HEK293 (cell line): ENCODE measurements around the gene PDZD4.

ENCODE experiments used
- CTCF ChIA-PET: fragments of 350-600 bp; formaldehyde crosslinking; extraction: SDS; loops from one replicate; lab custom pipeline; 2021; ENCODE audit warnings: antibody characterized with exemption; lab: Yijun Ruan, JAX
- POLR2A ChIA-PET: fragments of 300-600 bp; formaldehyde crosslinking; extraction: SDS; loops from one replicate; lab custom pipeline; 2020; ENCODE audit warnings: antibody characterized with exemption, inconsistent platforms; lab: Yijun Ruan, JAX
- H3K27ac ChIP-seq: fragments of 200-500 bp; sonication (Bioruptor generic); 2 replicates; pipeline ENCODE4 v1.5.1; 2014; ENCODE audit warnings: low read depth, low read length, control low read depth, inconsistent platforms; ENCODE audit errors: extremely low read depth
- H3K36me3 ChIP-seq, 2 experiments: fragments of 200-500 bp in 1 of 2; sonication (Bioruptor generic) in 1 of 2; 1 replicate in 1 of 2; 2 replicates in 1 of 2; pipeline ENCODE4 v1.5.1; 2014 to 2017; ENCODE audit warnings: inconsistent platforms in 2 of 2, low read length in 2 of 2; ENCODE audit not compliant: control insufficient read depth in 2 of 2, insufficient read depth in 1 of 2
- H3K4me1 ChIP-seq: fragments of 200-500 bp; sonication (Bioruptor generic); 2 replicates; pipeline ENCODE4 v1.5.1; 2014; ENCODE audit warnings: mild to moderate bottlenecking, low read length, inconsistent platforms; ENCODE audit not compliant: control insufficient read depth, insufficient read depth
- H3K4me3 ChIP-seq: 2 replicates; pipeline ENCODE4 v1.5.1; 2011; ENCODE audit warnings: low read depth, mild to moderate bottlenecking, control low read depth, low read length, moderate library complexity
- H3K9me3 ChIP-seq: fragments of 200-500 bp; sonication (Bioruptor generic); 2 replicates; pipeline ENCODE4 v1.5.1; 2014; ENCODE audit warnings: low read depth, low read length, inconsistent platforms; ENCODE audit not compliant: control insufficient read depth, insufficient read depth
- EGR2 ChIP-seq: fragments of 450-650 bp; formaldehyde crosslinking; IDR thresholded peaks from 2 replicates; pipeline ENCODE4 v1.5.1; 2016; ENCODE audit warnings: low read depth, missing biosample characterization, missing genetic modification characterization
- FEZF1 ChIP-seq: fragments of 450-650 bp; formaldehyde crosslinking; IDR thresholded peaks from 2 replicates; pipeline ENCODE4 v1.5.1; 2016; ENCODE audit warnings: missing biosample characterization, missing genetic modification characterization
- HIC1 ChIP-seq: fragments of 450-650 bp; formaldehyde crosslinking; IDR thresholded peaks from 2 replicates; pipeline ENCODE4 v1.5.1; 2016; ENCODE audit warnings: missing biosample characterization, missing genetic modification characterization
- HOXA7 ChIP-seq: sonication (generic); formaldehyde crosslinking; IDR thresholded peaks from 2 replicates; pipeline ENCODE4 v1.8.1; 2022; ENCODE audit warnings: missing genetic modification reagents, borderline replicate concordance
- HOXD13 ChIP-seq: sonication (generic); formaldehyde crosslinking; IDR thresholded peaks from 2 replicates; pipeline ENCODE4 v1.8.0; 2022; ENCODE audit warnings: missing genetic modification reagents, borderline replicate concordance
- REPIN1 ChIP-seq: fragments of 450-650 bp; formaldehyde crosslinking; IDR thresholded peaks from 2 replicates; pipeline ENCODE4 v1.5.1; 2017; ENCODE audit warnings: missing biosample characterization, missing genetic modification characterization, low read depth
- TSHZ1 ChIP-seq: fragments of 450-650 bp; formaldehyde crosslinking; IDR thresholded peaks from 2 replicates; pipeline ENCODE4 v1.5.1; 2016; ENCODE audit warnings: missing biosample characterization, missing genetic modification characterization, borderline replicate concordance
- ZBTB48 ChIP-seq: fragments of 450-650 bp; formaldehyde crosslinking; IDR thresholded peaks from 2 replicates; pipeline ENCODE4 v1.5.1; 2016; ENCODE audit warnings: missing biosample characterization, missing genetic modification characterization
- ZBTB8A ChIP-seq: fragments of 450-650 bp; formaldehyde crosslinking; IDR thresholded peaks from 2 replicates; pipeline ENCODE4 v1.5.1; 2016; ENCODE audit warnings: missing biosample characterization, missing genetic modification characterization
- ZFHX2 ChIP-seq: fragments of 450-650 bp; formaldehyde crosslinking; conservative IDR thresholded peaks from 2 replicates; pipeline ENCODE4 v1.5.1; 2016; ENCODE audit warnings: missing biosample characterization, missing genetic modification characterization
- ZFP41 ChIP-seq: fragments of 450-650 bp; formaldehyde crosslinking; IDR thresholded peaks from 2 replicates; pipeline ENCODE4 v1.5.1; 2016; ENCODE audit warnings: missing biosample characterization, missing genetic modification characterization, borderline replicate concordance
- ZIC2 ChIP-seq: fragments of 450-650 bp; formaldehyde crosslinking; IDR thresholded peaks from 2 replicates; pipeline ENCODE4 v1.5.1; 2016; ENCODE audit warnings: missing biosample characterization, missing genetic modification characterization
- ZNF16 ChIP-seq: fragments of 450-650 bp; formaldehyde crosslinking; IDR thresholded peaks from 2 replicates; pipeline ENCODE4 v1.5.1; 2016; ENCODE audit warnings: low read depth, missing biosample characterization, missing genetic modification characterization
- ZNF184 ChIP-seq: fragments of 450-650 bp; IDR thresholded peaks from 2 replicates; pipeline ENCODE4 v1.5.1; 2018; ENCODE audit warnings: missing biosample characterization, mild to moderate bottlenecking, missing genetic modification characterization
- ZNF214 ChIP-seq: fragments of 450-650 bp; formaldehyde crosslinking; IDR thresholded peaks from 2 replicates; pipeline ENCODE4 v1.5.1; 2017; ENCODE audit warnings: missing biosample characterization, mild to moderate bottlenecking, missing genetic modification characterization, borderline replicate concordance
- ZNF335 ChIP-seq: fragments of 450-650 bp; formaldehyde crosslinking; conservative IDR thresholded peaks from 2 replicates; pipeline ENCODE4 v1.5.1; 2016; ENCODE audit warnings: missing biosample characterization, missing genetic modification characterization
- ZNF555 ChIP-seq: fragments of 450-650 bp; formaldehyde crosslinking; conservative IDR thresholded peaks from 2 replicates; pipeline ENCODE4 v1.5.1; 2017; ENCODE audit warnings: missing biosample characterization, mild to moderate bottlenecking, missing genetic modification characterization, inconsistent platforms
- ZNF561 ChIP-seq: fragments of 450-650 bp; IDR thresholded peaks from 2 replicates; pipeline ENCODE4 v1.5.1; 2018; ENCODE audit warnings: missing biosample characterization, missing genetic modification characterization, borderline replicate concordance
- ZNF629 ChIP-seq: fragments of 450-650 bp; formaldehyde crosslinking; IDR thresholded peaks from 2 replicates; pipeline ENCODE4 v1.5.1; 2017; ENCODE audit warnings: missing biosample characterization, missing genetic modification characterization
- ZNF664 ChIP-seq: fragments of 450-650 bp; formaldehyde crosslinking; IDR thresholded peaks from 2 replicates; pipeline ENCODE4 v1.5.1; 2016; ENCODE audit warnings: missing biosample characterization, missing genetic modification characterization
- ZNF692 ChIP-seq: fragments of 450-650 bp; formaldehyde crosslinking; IDR thresholded peaks from 2 replicates; pipeline ENCODE4 v1.5.1; 2016; ENCODE audit warnings: missing biosample characterization, missing genetic modification characterization
- ZNF701 ChIP-seq: fragments of 450-650 bp; formaldehyde crosslinking; IDR thresholded peaks from 2 replicates; pipeline ENCODE4 v1.5.1; 2016; ENCODE audit warnings: missing biosample characterization, missing genetic modification characterization
- ZNF785 ChIP-seq: fragments of 450-650 bp; formaldehyde crosslinking; IDR thresholded peaks from 2 replicates; pipeline ENCODE4 v1.5.1; 2016; ENCODE audit warnings: missing biosample characterization, missing genetic modification characterization
- TF ChIP-seq, protein P1 (sequence below): fragments of 450-650 bp; formaldehyde crosslinking; IDR thresholded peaks from 2 replicates; pipeline ENCODE4 v1.5.1; 2016; ENCODE audit warnings: missing biosample characterization, missing genetic modification characterization

The PDZD4 gene

GRCh38 chrX:153766871-153767673 is 63.3 kb downstream of the PDZD4 start:
- Histone ChIP-seq H3K27ac (no peak overlapping the region), H3K9me3 (no peaks in the 10 kb centered on the region), H3K4me1 (0 out of 2 replicates have a peak, but pooled peaks cover 3% of the 10 kb centered on the region), H3K36me3 (no peaks in the 10 kb centered on the region), H3K4me3 (no peak overlapping the region)
- POLR2A ChIA-PET, result interaction anchor here (0.5 to 1.7 kb wide), 7 partner anchors 15 to 204 kb away, joined by 3 to 12 read pairs (median 4); partner anchors contain the start of genes IDH3G, SRPK3 and SSR4
- TF ChIP-seq HOXA7 (CRISPR knock-in tag) (no peak), ZFHX2 (tag by site-specific recombination) (peak; percentile 31; the same call in 1 of the 2 replicates), HOXD13 (CRISPR knock-in tag) (no peak), HIC1 (tag by site-specific recombination) (peak; percentile 10; the same call in 1 of the 2 replicates), ZNF701 (tag by site-specific recombination) (no peak), ZBTB8A (tag by site-specific recombination) (no peak), EGR2 (tag by site-specific recombination) (peak; percentile 13; the same call in 1 of the 2 replicates), ZNF16 (tag by site-specific recombination) (no peak), ZNF664 (tag by site-specific recombination) (no peak), ZNF561 (no peak), ZBTB48 (tag by site-specific recombination) (no peak), ZNF335 (tag by site-specific recombination) (no peak), ZNF629 (no peak)
- CTCF ChIA-PET, result interaction anchor here (0.6 to 6.5 kb wide), 9 partner anchors 14 to 228 kb away, joined by 3 to 63 read pairs (median 3); no protein-coding TSS in a partner anchor

- H3K4me3 ChIP-seq, result peak overlapping the region; percentile 30
- CTCF ChIA-PET, result interaction anchor here (0.6 to 6.5 kb wide), 7 partner anchors 13 to 227 kb away, joined by 3 to 63 read pairs (median 3); no protein-coding TSS in a partner anchor
- H3K4me1 ChIP-seq, result 0 out of 2 replicates have a peak, but pooled peaks cover 3% of the 10 kb centered on the region
- H3K9me3 ChIP-seq, result no peaks in the 10 kb centered on the region
- H3K27ac ChIP-seq, result peak overlapping the region; percentile 7; the same call in 1 of the 2 replicates
- H3K36me3 ChIP-seq, result no peaks in the 10 kb centered on the region
- POLR2A ChIA-PET, result interaction anchor here (0.5 to 1.7 kb wide), 8 partner anchors 16 to 204 kb away, joined by 3 to 12 read pairs (median 4); partner anchors contain the start of genes IDH3G, SRPK3 and SSR4
- TF ChIP-seq ZNF555 (no peak), ZNF785 (tag by site-specific recombination) (no peak), ZNF184 (tag by site-specific recombination) (no peak), TSHZ1 (tag by site-specific recombination) (no peak), ZNF214 (tag by site-specific recombination) (no peak), ZNF692 (tag by site-specific recombination) (no peak; the same call in 1 of the 2 replicates), ZFP41 (tag by site-specific recombination) (no peak), FEZF1 (tag by site-specific recombination) (no peak), ZIC2 (tag by site-specific recombination) (peak; percentile 77; the same call in 1 of the 2 replicates), REPIN1 (tag by site-specific recombination) (no peak)
- TF ChIP-seq, protein P1, sequence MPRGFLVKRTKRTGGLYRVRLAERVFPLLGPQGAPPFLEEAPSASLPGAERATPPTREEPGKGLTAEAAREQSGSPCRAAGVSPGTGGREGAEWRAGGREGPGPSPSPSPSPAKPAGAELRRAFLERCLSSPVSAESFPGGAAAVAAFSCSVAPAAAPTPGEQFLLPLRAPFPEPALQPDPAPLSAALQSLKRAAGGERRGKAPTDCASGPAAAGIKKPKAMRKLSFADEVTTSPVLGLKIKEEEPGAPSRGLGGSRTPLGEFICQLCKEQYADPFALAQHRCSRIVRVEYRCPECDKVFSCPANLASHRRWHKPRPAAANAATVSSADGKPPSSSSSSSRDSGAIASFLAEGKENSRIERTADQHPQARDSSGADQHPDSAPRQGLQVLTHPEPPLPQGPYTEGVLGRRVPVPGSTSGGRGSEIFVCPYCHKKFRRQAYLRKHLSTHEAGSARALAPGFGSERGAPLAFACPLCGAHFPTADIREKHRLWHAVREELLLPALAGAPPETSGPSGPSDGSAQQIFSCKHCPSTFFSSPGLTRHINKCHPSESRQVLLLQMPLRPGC (tag by site-specific recombination), result no peak
Measured at GRCh38 chrX:153766098-153766817, 64.1 kb downstream of the PDZD4 start.
